HG03045 (cell line): ENCODE results near the gene NBPF1.
A peak's percentile ranks its signal among the peaks of the same experiment; 100 is the strongest.
"Not testable (repeated sequence)": the region's sequence is repeated elsewhere in the genome, so short reads cannot be mapped to it uniquely, and the experiment has no call there.

Experiments used
- ATAC-seq: cut with Tn5 transposase; IDR thresholded peaks from one replicate; pipeline ENCODE4 v1.9.1; 2021; ENCODE audit warnings: mild to moderate bottlenecking, moderate library complexity; ENCODE audit not compliant: unreplicated experiment

Gene NBPF1

DNA sequence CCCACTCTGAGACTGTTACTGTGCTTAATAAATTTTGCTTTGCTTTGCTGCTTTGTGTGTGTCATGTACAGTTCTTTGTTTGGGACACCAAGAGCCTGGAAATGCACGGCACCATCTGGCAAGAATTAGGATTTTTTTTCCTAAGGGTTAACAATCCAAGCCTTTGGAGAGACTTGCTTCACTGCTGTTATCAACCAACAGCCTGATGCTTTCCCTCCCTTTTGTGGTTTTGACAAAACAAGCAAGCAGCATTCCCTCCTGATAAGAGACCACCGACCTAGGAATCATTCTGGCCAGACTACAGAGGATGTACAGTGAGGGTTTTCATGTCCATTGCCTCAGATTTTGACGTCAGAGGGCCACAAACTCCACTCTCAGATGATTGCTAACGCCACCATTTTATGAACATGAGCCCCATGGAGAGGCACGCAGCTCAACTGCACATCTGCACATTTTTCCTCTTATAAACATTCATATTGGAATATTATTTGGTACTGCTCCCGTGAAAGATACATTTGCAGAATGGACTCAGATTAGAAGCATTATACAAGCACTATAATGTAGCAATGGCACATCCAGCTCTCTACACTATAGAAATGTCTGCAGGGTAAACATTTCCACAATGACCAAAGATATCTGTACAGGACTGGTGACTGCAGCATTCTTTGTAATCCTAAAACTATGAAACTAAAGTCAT, 94.0 kb downstream of the NBPF1 start:
- not testable (repeated sequence) for ATAC-seq

- ATAC-seq = not testable (repeated sequence)
Measured at GRCh38 chr1:16518913-16519254, 94.5 kb downstream of the NBPF1 start.

GRCh38 chr1:16516694-16517410, 96.5 kb downstream of the NBPF1 start:
- ATAC-seq = not testable (repeated sequence)

DNA sequence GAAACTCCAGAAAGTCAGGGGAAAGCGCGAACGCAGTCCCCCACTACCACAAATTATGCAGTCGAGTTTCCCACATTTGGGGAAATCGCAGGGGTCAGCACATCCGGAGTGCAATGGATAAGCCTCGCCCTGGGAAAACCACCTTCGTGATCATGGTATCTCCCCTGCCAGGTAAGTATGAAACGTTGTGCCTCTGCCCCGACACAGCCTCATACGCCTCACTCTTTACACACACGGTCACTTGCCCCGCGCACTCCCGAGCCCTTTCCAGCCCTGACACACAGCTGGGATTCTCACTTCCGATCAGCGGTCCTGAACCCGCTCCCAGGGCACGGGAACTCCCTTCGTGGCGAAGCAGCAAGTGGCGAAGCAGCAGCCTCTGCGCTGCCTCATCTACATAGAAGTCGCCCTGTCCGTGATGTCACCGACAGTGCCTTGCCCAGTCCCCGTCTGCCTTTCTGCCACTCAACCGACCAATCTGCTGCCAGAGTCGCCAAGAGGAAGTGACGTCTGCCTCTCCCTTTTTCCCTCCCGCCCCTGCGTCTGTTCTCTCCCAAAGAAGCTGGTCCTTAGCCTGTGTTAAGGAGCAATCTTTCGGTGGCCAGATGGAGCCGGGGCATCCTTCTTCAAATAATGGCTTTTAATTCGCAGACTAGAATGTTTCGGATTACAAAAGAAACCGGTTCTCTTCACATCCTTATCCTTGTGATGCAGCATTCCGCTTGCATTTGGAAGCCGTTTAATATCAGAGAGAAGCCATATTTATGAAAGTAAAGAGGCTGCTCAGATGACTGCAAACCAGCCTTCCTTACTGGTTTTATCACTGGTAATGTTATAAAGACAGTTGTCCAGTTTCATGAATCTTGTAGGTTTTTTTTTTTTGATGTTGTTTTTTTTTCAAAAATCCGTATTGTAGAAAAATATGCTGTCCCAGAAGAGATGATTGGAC, 99.0 kb downstream of the NBPF1 start, which contains the start of gene RNU1-1:
TSS of gene RNU1-1 (minus strand) at position 179 of the 949 bp plus-strand sequence.
- ATAC-seq = not testable (repeated sequence)

GRCh38 chr1:16513412-16514106, 99.8 kb downstream of the NBPF1 start:
- ATAC-seq = peak; percentile 94

GRCh38 chr1:16512624-16513411, 100.5 kb downstream of the NBPF1 start:
- ATAC-seq = not testable (repeated sequence)
